ENCODE results near the gene NKX6-2.

The NKX6-2 gene

GRCh38 chr10:132807621-132808049 is 21.7 kb upstream of the NKX6-2 start:
- no peak overlapping the region for H3K4me3 ChIP-seq (ENCODE audit: low read depth, low read length)
- no peak for TF ChIP-seq CTCF (IDR thresholded peaks at IDR 0.05; ENCODE audit: control insufficient read depth, extremely low read depth, insufficient read depth)
- DNase-seq (ENCODE audit: low read depth), result no peak

- no peak overlapping the region for H3K4me3 ChIP-seq (ENCODE audit: low read depth, low read length)
- no peak for DNase-seq (ENCODE audit: low read depth)
- no peak for TF ChIP-seq CTCF (IDR thresholded peaks at IDR 0.05; ENCODE audit: control insufficient read depth, extremely low read depth, insufficient read depth)
Observed at GRCh38 chr10:132806561-132807003, 20.6 kb upstream of the NKX6-2 start.

GRCh38 chr10:132806110-132806509 is 20.2 kb upstream of the NKX6-2 start:
- TF ChIP-seq CTCF (IDR thresholded peaks at IDR 0.05; ENCODE audit: control insufficient read depth, extremely low read depth, insufficient read depth), result no peak
- no peak for DNase-seq (ENCODE audit: low read depth)

GRCh38 chr10:132805599-132805998 is 19.7 kb upstream of the NKX6-2 start:
- DNase-seq (ENCODE audit: low read depth), result no peak
- no peak for TF ChIP-seq CTCF (IDR thresholded peaks at IDR 0.05; ENCODE audit: control insufficient read depth, extremely low read depth, insufficient read depth)
- H3K4me3 ChIP-seq (ENCODE audit: low read depth, low read length), result no peak overlapping the region

More at GRCh38 chr10:132806110-132806509, 20.2 kb upstream of the NKX6-2 start:
- H3K4me3 ChIP-seq (ENCODE audit: low read depth, low read length), result no peak overlapping the region

- DNase-seq (ENCODE audit: low read depth), result no peak
- TF ChIP-seq CTCF (IDR thresholded peaks at IDR 0.05; ENCODE audit: control insufficient read depth, extremely low read depth, insufficient read depth), result no peak
- no peak overlapping the region for H3K4me3 ChIP-seq (ENCODE audit: low read depth, low read length)
Observed at GRCh38 chr10:132804785-132805426, 19.0 kb upstream of the NKX6-2 start.

GRCh38 chr10:132804287-132804686 is 18.3 kb upstream of the NKX6-2 start:
- no peak for DNase-seq (ENCODE audit: low read depth)
- H3K4me3 ChIP-seq (ENCODE audit: low read depth, low read length), result no peak overlapping the region
- no peak for TF ChIP-seq CTCF (IDR thresholded peaks at IDR 0.05; ENCODE audit: control insufficient read depth, extremely low read depth, insufficient read depth)

Data from LNCaP clone FGC (cell line).